Measurements from ENCODE around the gene AFAP1. TPM values are rescaled to one million over a fixed set of nuclear protein-coding genes. Genes with fewer than 3 reads are reported as not detected.

AFAP1 gene
- total RNA-seq, 1 experiment from 2014 or later = 11.3 TPM

DNA sequence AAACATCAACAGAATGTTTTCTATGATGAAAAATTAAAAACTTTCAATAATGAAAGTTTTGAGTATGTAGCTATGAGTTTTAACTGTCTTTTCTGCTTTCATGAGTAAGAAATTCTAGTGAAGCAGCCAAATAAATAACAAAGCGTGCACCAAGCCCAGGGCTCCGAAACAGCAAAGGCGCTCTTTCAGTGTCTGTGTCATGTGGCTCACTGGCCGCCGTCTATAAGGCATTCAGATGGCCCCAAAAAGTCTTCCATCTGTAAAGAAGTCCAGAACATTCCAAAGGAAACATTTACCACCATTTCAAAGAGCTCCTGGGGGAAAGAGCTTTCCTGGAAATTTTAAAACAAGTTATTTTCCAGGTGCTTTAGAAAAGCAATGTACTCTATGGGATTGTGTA lies 139.9 kb downstream of the AFAP1 start:
- H3K27me3 ChIP-seq (ENCODE audit: control insufficient read depth, insufficient read depth, low read length) = no peaks in the 10 kb centered on the region
- H3K4me3 ChIP-seq (ENCODE audit: insufficient read depth, low read depth, low read length) = no peak overlapping the region
- no peak for DNase-seq
- H3K36me3 ChIP-seq (replicated peaks; ENCODE audit: control insufficient read depth, insufficient read depth, low read length) = peaks cover 8% of the 10 kb centered on the region

GRCh38 chr4:7799306-7799705 lies 140.4 kb downstream of the AFAP1 start:
- no peak for DNase-seq
- H3K4me3 ChIP-seq (ENCODE audit: insufficient read depth, low read depth, low read length) = no peak overlapping the region
- no peaks in the 10 kb centered on the region for H3K27me3 ChIP-seq (ENCODE audit: control insufficient read depth, insufficient read depth, low read length)
- peaks cover 8% of the 10 kb centered on the region for H3K36me3 ChIP-seq (replicated peaks; ENCODE audit: control insufficient read depth, insufficient read depth, low read length)

GRCh38 chr4:7798178-7798995 lies 141.3 kb downstream of the AFAP1 start:
- no peak overlapping the region for H3K4me3 ChIP-seq (ENCODE audit: insufficient read depth, low read depth, low read length)
- no peak for DNase-seq
- H3K36me3 ChIP-seq (replicated peaks; ENCODE audit: control insufficient read depth, insufficient read depth, low read length) = peaks cover 8% of the 10 kb centered on the region
- H3K27me3 ChIP-seq (ENCODE audit: control insufficient read depth, insufficient read depth, low read length) = no peaks in the 10 kb centered on the region

GRCh38 chr4:7797330-7797729 lies 142.3 kb downstream of the AFAP1 start:
- no peak overlapping the region for H3K4me3 ChIP-seq (ENCODE audit: insufficient read depth, low read depth, low read length)
- no peaks in the 10 kb centered on the region for H3K27me3 ChIP-seq (ENCODE audit: control insufficient read depth, insufficient read depth, low read length)
- peaks cover 8% of the 10 kb centered on the region for H3K36me3 ChIP-seq (replicated peaks; ENCODE audit: control insufficient read depth, insufficient read depth, low read length)
- DNase-seq = no peak

- H3K36me3 ChIP-seq (replicated peaks; ENCODE audit: control insufficient read depth, insufficient read depth, low read length) = peaks cover 8% of the 10 kb centered on the region
- no peak for DNase-seq
- H3K27me3 ChIP-seq (ENCODE audit: control insufficient read depth, insufficient read depth, low read length) = no peaks in the 10 kb centered on the region
- H3K4me3 ChIP-seq (ENCODE audit: insufficient read depth, low read depth, low read length) = no peak overlapping the region
Measured at GRCh38 chr4:7795983-7796382, 143.7 kb downstream of the AFAP1 start.

DNA sequence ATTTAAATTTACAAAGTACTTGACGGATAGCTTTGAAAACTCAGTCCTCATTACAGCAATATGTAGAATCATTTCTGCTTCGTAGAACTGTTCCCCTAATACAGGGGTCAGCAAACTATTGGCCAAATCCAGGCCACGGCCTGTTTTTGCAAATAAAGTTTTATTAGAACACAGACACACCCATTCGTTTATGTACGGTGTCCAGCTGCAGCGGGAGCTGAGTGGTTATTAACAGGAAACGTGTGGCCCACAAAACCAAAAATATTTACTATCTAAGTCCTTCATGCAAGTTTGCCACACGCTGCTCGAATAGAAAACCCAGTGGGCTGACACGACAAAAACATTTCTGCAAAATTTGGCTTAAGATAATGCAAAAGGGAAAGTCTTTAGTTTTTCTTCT lies 146.5 kb downstream of the AFAP1 start:
- Histone ChIP-seq H3K4me3 (ENCODE audit: insufficient read depth, low read depth, low read length) (no peak overlapping the region), H3K36me3 (replicated peaks; ENCODE audit: control insufficient read depth, insufficient read depth, low read length) (0 out of 2 replicates have a peak, but pooled peaks cover 2% of the 10 kb centered on the region)
- no peak for DNase-seq

GRCh38 chr4:7792616-7793015 lies 147.0 kb downstream of the AFAP1 start:
- Histone ChIP-seq H3K27me3 (ENCODE audit: control insufficient read depth, insufficient read depth, low read length) (no peaks in the 10 kb centered on the region), H3K4me3 (ENCODE audit: insufficient read depth, low read depth, low read length) (no peak overlapping the region), H3K36me3 (replicated peaks; ENCODE audit: control insufficient read depth, insufficient read depth, low read length) (0 out of 2 replicates have a peak, but pooled peaks cover 2% of the 10 kb centered on the region)
- DNase-seq = no peak

More for the DNA sequence above, 146.5 kb downstream of the AFAP1 start:
- H3K27me3 ChIP-seq (ENCODE audit: control insufficient read depth, insufficient read depth, low read length) = no peaks in the 10 kb centered on the region

DNA sequence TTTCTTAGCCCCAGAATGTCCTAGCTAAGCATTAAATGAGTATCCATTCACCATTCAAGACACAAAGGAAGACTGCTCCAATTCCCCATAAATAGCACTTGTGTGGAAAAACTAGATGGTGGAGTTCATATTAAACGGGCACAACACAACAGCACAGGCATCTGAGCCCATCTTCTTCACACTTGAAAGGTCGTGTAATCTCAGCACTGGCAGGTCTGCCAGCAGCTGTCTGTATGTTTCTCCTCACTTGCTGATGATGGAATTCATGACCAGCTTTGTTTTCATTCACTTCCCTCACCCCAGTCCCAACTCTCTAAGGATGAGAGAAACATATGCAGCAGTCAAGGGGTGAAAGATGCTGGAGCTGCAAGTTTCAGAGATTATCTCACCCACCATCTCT lies 148.7 kb downstream of the AFAP1 start:
- Histone ChIP-seq H3K4me3 (ENCODE audit: insufficient read depth, low read depth, low read length) (no peak overlapping the region), H3K36me3 (replicated peaks; ENCODE audit: control insufficient read depth, insufficient read depth, low read length) (no peaks in the 10 kb centered on the region), H3K27me3 (ENCODE audit: control insufficient read depth, insufficient read depth, low read length) (no peaks in the 10 kb centered on the region)
- no peak for DNase-seq

DNA sequence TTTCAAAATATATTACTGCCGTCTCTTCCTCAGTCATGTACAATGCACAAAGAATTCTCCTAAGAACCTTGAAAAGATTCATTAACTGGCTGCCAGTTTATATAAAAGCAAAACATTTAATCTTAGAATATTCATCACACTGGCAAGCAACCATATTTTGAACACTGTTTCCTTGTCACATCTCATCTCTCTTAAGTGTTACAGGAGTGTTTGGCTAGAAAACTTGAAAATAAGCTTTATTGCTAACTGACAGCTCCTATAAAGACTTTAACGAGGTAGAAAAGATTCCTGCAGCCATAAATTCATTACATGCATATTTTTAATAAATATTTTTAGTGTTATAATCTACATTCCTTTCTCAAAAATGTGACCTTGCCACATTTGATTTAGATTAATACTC lies 149.6 kb downstream of the AFAP1 start:
- Histone ChIP-seq H3K27me3 (ENCODE audit: control insufficient read depth, insufficient read depth, low read length) (no peaks in the 10 kb centered on the region), H3K36me3 (replicated peaks; ENCODE audit: control insufficient read depth, insufficient read depth, low read length) (peaks cover 2% of the 10 kb centered on the region; the same call in 1 of the 2 replicates), H3K4me3 (ENCODE audit: insufficient read depth, low read depth, low read length) (no peak overlapping the region)
- no peak for DNase-seq

GRCh38 chr4:7788694-7789425 lies 150.8 kb downstream of the AFAP1 start:
- Histone ChIP-seq H3K4me3 (ENCODE audit: insufficient read depth, low read depth, low read length) (no peak overlapping the region), H3K36me3 (replicated peaks; ENCODE audit: control insufficient read depth, insufficient read depth, low read length) (peaks cover 2% of the 10 kb centered on the region), H3K27me3 (ENCODE audit: control insufficient read depth, insufficient read depth, low read length) (no peaks in the 10 kb centered on the region)
- no peak for DNase-seq

- no peak overlapping the region for H3K4me3 ChIP-seq (ENCODE audit: insufficient read depth, low read depth, low read length)
- peak; percentile 75 for DNase-seq
- peaks cover 2% of the 10 kb centered on the region for H3K36me3 ChIP-seq (replicated peaks; ENCODE audit: control insufficient read depth, insufficient read depth, low read length)
- H3K27me3 ChIP-seq (ENCODE audit: control insufficient read depth, insufficient read depth, low read length) = no peaks in the 10 kb centered on the region
Measured at GRCh38 chr4:7788193-7788592, 151.5 kb downstream of the AFAP1 start.

- Histone ChIP-seq H3K27me3 (ENCODE audit: control insufficient read depth, insufficient read depth, low read length) (no peaks in the 10 kb centered on the region), H3K4me3 (ENCODE audit: insufficient read depth, low read depth, low read length) (no peak overlapping the region)
- no peak for DNase-seq
Measured at GRCh38 chr4:7787681-7788141, 151.9 kb downstream of the AFAP1 start.

GRCh38 chr4:7787067-7787466 lies 152.6 kb downstream of the AFAP1 start:
- peaks cover 2% of the 10 kb centered on the region for H3K36me3 ChIP-seq (replicated peaks; ENCODE audit: control insufficient read depth, insufficient read depth, low read length)
- H3K27me3 ChIP-seq (ENCODE audit: control insufficient read depth, insufficient read depth, low read length) = no peaks in the 10 kb centered on the region
- H3K4me3 ChIP-seq (ENCODE audit: insufficient read depth, low read depth, low read length) = no peak overlapping the region
- DNase-seq = no peak

More at GRCh38 chr4:7787681-7788141, 151.9 kb downstream of the AFAP1 start:
- H3K36me3 ChIP-seq (replicated peaks; ENCODE audit: control insufficient read depth, insufficient read depth, low read length) = peaks cover 2% of the 10 kb centered on the region

DNA sequence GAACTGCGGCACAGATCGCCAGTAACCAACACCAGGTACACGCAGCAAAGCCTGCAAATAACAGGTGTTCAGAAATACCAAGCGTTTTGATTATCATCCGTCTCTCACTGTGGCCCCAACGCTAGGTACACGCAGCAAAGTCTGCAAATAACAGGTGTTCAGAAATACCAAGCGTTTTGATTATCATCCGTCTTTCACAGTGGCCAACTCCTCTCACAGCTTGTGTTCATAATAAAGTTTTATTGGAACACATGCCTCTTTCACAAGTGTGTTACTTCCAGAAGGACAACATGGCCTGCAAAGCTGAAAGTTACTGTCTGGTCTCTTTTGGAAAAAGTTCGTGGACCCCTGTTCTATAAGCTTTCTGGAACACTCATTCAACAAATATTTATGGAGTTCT lies 153.1 kb downstream of the AFAP1 start:
- DNase-seq = no peak
- Histone ChIP-seq H3K27me3 (ENCODE audit: control insufficient read depth, insufficient read depth, low read length) (no peaks in the 10 kb centered on the region), H3K36me3 (replicated peaks; ENCODE audit: control insufficient read depth, insufficient read depth, low read length) (peaks cover 2% of the 10 kb centered on the region), H3K4me3 (ENCODE audit: insufficient read depth, low read depth, low read length) (no peak overlapping the region)

DNA sequence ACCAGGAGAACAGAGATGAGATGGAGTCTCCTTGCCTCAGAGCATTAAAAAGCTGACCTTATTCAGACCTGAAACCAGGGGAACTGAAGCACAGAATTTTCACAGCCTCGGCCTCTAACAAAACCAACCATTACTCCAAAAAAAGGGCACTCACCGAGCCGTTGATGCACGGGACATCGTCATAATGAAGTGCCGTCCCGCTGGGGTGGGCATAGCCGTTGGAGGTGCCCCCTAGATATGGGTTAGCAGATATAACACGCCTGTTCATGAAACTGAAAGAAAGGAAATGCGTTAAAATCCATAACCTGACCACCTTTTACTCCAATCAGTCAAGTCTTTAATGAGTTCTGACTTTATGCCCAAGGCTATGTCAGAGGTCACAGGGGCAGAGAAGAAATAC lies 153.6 kb downstream of the AFAP1 start:
- DNase-seq = no peak
- Histone ChIP-seq H3K27me3 (ENCODE audit: control insufficient read depth, insufficient read depth, low read length) (no peaks in the 10 kb centered on the region), H3K36me3 (replicated peaks; ENCODE audit: control insufficient read depth, insufficient read depth, low read length) (peaks cover 2% of the 10 kb centered on the region), H3K4me3 (ENCODE audit: insufficient read depth, low read depth, low read length) (no peak overlapping the region)
